HepG2 (cell line): ENCODE measurements around the gene UVSSA. TPM values are rescaled to one million over a fixed set of nuclear protein-coding genes. Genes with fewer than 3 reads are reported as not detected.

ENCODE experiments used
- ATAC-seq: fragments of 200-7000 bp; cut with Tn5 transposase; 3 replicates; pipeline ENCODE4 v1.9.1; 2020; ENCODE audit warnings: mild to moderate bottlenecking, moderate library complexity
- BruUV-seq: library from RNA; stranded (reverse); fragments of 400-500 nt; replicated peaks from 2 replicates; lab custom pipeline; 2021; lab: Mats Ljungman, UMichigan
- CTCF ChIA-PET: fragments of 300-600 bp; formaldehyde crosslinking; extraction: SDS; loops from one replicate; lab custom pipeline; 2021; ENCODE audit warnings: low total read pairs, inconsistent platforms, low intra/inter-chr PET ratio; lab: Yijun Ruan, JAX
- POLR2A ChIA-PET: fragments of 350-600 bp; sonication (Branson Sonifier 250); formaldehyde crosslinking; loops from one replicate; lab custom pipeline; 2020; ENCODE audit warnings: antibody characterized with exemption, inconsistent platforms; lab: Yijun Ruan, JAX
- DNase-seq: peaks from one replicate; pipeline ENCODE4 v3.0.0-alpha.2; 2015; ENCODE audit warnings: low spot score
- FAIRE-seq: peaks from 3 replicates; lab custom pipeline; 2011; peaks lifted over from hg19 to GRCh38; lab: Jason Lieb, UNC
- H2AFZ ChIP-seq: one replicate; pipeline ENCODE4 v1.6.1; 2011; ENCODE audit warnings: low read length, inconsistent platforms
- H3K27ac ChIP-seq: fragments of 300-600 bp; 3 replicates; pipeline ENCODE4 v1.8.0; 2011; ENCODE audit warnings: mixed run types, mild to moderate bottlenecking, mixed read lengths, low read length, inconsistent platforms; ENCODE audit not compliant: insufficient read depth; ENCODE audit errors: extremely low read length
- H3K27me3 ChIP-seq, 2 experiments: fragments of 200-600 bp in 1 of 2; 2 replicates in 1 of 2; 3 replicates in 1 of 2; pipeline versions ENCODE4 v1.6.0 to v1.8.0; 2011; ENCODE audit warnings: low read length in 2 of 2, mild to moderate bottlenecking in 2 of 2, moderate library complexity in 2 of 2, inconsistent platforms in 1 of 2; ENCODE audit not compliant: insufficient read depth in 2 of 2, control insufficient read depth in 1 of 2
- H3K36me3 ChIP-seq, 2 experiments: fragments of 200-600 bp in 1 of 2; replicated peaks in 1 of 2; 2 replicates in 1 of 2; 3 replicates in 1 of 2; pipeline versions ENCODE4 v1.5.1 to v1.8.0; 2011; ENCODE audit warnings: low read length in 2 of 2, inconsistent platforms in 1 of 2; ENCODE audit not compliant: insufficient read depth in 2 of 2, control insufficient read depth in 1 of 2
- H3K4me1 ChIP-seq: 2 replicates; pipeline ENCODE4 v1.5.1; 2012; ENCODE audit warnings: low read length, inconsistent platforms; ENCODE audit not compliant: insufficient read depth
- H3K4me2 ChIP-seq: 2 replicates; pipeline ENCODE4 v1.6.0; 2011; ENCODE audit warnings: low read depth, low read length, inconsistent platforms
- H3K4me3 ChIP-seq, 3 experiments: fragments of 200-600 bp in 1 of 3; sonication (generic), shearing (Covaris generic) in 1 of 3; replicated peaks in 1 of 3; 2 replicates each; pipeline ENCODE4 v1.5.1; 2011 to 2016; ENCODE audit warnings: low read length in 3 of 3, inconsistent platforms in 2 of 3, low read depth in 2 of 3, mild to moderate bottlenecking in 2 of 3, control low read depth in 1 of 3, mixed read lengths in 1 of 3; ENCODE audit not compliant: insufficient read depth in 1 of 3
- H3K79me2 ChIP-seq: one replicate; pipeline ENCODE4 v1.6.1; 2011; ENCODE audit warnings: low read length, inconsistent platforms; ENCODE audit not compliant: insufficient read depth
- H3K9ac ChIP-seq: 2 replicates; pipeline ENCODE4 v1.6.0; 2011; ENCODE audit warnings: mild to moderate bottlenecking, low read depth, low read length, inconsistent platforms; ENCODE audit not compliant: insufficient read depth
- H3K9me3 ChIP-seq: 2 replicates; pipeline ENCODE4 v1.5.1; 2012; ENCODE audit warnings: mild to moderate bottlenecking, low read length
- H4K20me1 ChIP-seq: 2 replicates; pipeline ENCODE4 v1.6.0; 2011; ENCODE audit warnings: inconsistent platforms, mild to moderate bottlenecking, low read length, moderate library complexity; ENCODE audit not compliant: insufficient read depth
- HDAC6 ChIP-seq: fragments of 200-600 bp; sonication (generic); IDR thresholded peaks from 2 replicates; pipeline ENCODE4 v1.7.0; 2017; ENCODE audit warnings: mild to moderate bottlenecking, antibody characterized with exemption, low read length, low read depth
- KAT2B ChIP-seq: fragments of 150-350 bp; IDR thresholded peaks from 2 replicates; pipeline ENCODE4 v1.6.1; 2014; ENCODE audit warnings: low read depth, low read length, borderline replicate concordance
- PBX3 ChIP-seq: sonication (generic); formaldehyde crosslinking; IDR thresholded peaks from 2 replicates; pipeline ENCODE4 v1.8.1; 2023; ENCODE audit warnings: missing genetic modification reagents, inconsistent platforms, borderline replicate concordance
- ZBTB10 ChIP-seq: sonication (generic); formaldehyde crosslinking; IDR thresholded peaks from 2 replicates; pipeline ENCODE4 v1.4.0; 2020; ENCODE audit warnings: missing genetic modification reagents, borderline replicate concordance
- ZMAT3 ChIP-seq: sonication (generic); formaldehyde crosslinking; conservative IDR thresholded peaks from 2 replicates; pipeline ENCODE4 v1.7.0; 2021; ENCODE audit warnings: missing genetic modification reagents
- ZNF20 ChIP-seq: sonication (generic); formaldehyde crosslinking; IDR thresholded peaks from 2 replicates; pipeline ENCODE4 v1.4.0; 2020; ENCODE audit warnings: mild to moderate bottlenecking, moderate library complexity, missing genetic modification reagents
- ZNF33A ChIP-seq: sonication (generic); formaldehyde crosslinking; IDR thresholded peaks from 2 replicates; pipeline ENCODE4 v1.5.1; 2020; ENCODE audit warnings: missing genetic modification reagents, mild to moderate bottlenecking, moderate library complexity, borderline replicate concordance
- ZNF33B ChIP-seq: sonication (generic); formaldehyde crosslinking; IDR thresholded peaks from 2 replicates; pipeline ENCODE4 v1.5.1; 2020; ENCODE audit warnings: mild to moderate bottlenecking, missing genetic modification reagents
- ZNF569 ChIP-seq: sonication (generic); formaldehyde crosslinking; IDR thresholded peaks from 2 replicates; pipeline ENCODE4 v1.5.0; 2020; ENCODE audit warnings: mild to moderate bottlenecking, missing genetic modification reagents, moderate library complexity, borderline replicate concordance
- ZNF740 ChIP-seq: sonication (generic); formaldehyde crosslinking; IDR thresholded peaks from 2 replicates; pipeline ENCODE4 v1.4.0; 2020; ENCODE audit warnings: missing genetic modification reagents
- WGBS: methylation state at CpG from one replicate; pipeline ENCODE4 v1.1.6; 2017; ENCODE audit warnings: low lambda C conversion rate; 5-methylcytosine and 5-hydroxymethylcytosine counted together
- in situ Hi-C: cut with HindIII; loops from 2 replicates; pipeline ENCODE4 v1.10.0; 2017; ENCODE audit warnings: low pct_unique_long_range_greater_than_20kb; ENCODE audit not compliant: extremely low pct_ligation_motif_present
- intact Hi-C: fragments of 100-400 bp; cut with micrococcal nuclease; formaldehyde crosslinking; loops from one replicate; pipeline ENCODE4 v1.10.0; 2022; ENCODE audit not compliant: unreplicated experiment
- polyA plus RNA-seq, 8 experiments: library from polyadenylated mRNA; depleted of rRNA in 3 of 8; stranded (reverse) in 7 of 8; unstranded in 1 of 8; fragments of >200 nt; fragmentation: Illumina TruSeq in 4 of 8; extraction: Trizol in 4 of 8; gene quantifications; 2 replicates each; pipeline versions ENCODE4 v1.2.1 to v1.2.3, GENCODE V29; 2011 to 2016; ENCODE audit warnings: low read depth in 4 of 8, missing spikeins in 1 of 8, mixed read lengths in 1 of 8; ENCODE audit not compliant: insufficient read depth in 1 of 8
- total RNA-seq, 5 experiments: library from RNA; depleted of rRNA; stranded (reverse); fragments of >200 nt; fragmentation: Illumina TruSeq; extraction: Trizol; gene quantifications; 2 replicates each; pipeline ENCODE4 v1.2.3, GENCODE V29; 2016; ENCODE audit warnings: low read depth in 1 of 5

The UVSSA gene
- total and polyA plus RNA-seq, 2 of the 13 experiments (the other 11 are each of a cell fraction or from before 2014, with no cell fraction given) = 4.6 to 8.4 TPM

- BruUV-seq = no TSS peak
- Histone ChIP-seq H3K4me3 (no peak overlapping the region), H2AFZ (no peak overlapping the region), H3K79me2 (no peaks in the 10 kb centered on the region), H3K27me3 (peaks cover 4 to 21% of the 10 kb centered on the region in 2 experiments), H3K4me2 (no peak overlapping the region), H4K20me1 (no peaks in the 10 kb centered on the region), H3K9ac (no peak overlapping the region), H3K27ac (no peak overlapping the region), H3K9me3 (no peaks in the 10 kb centered on the region), H3K4me1 (no peaks in the 10 kb centered on the region), H3K36me3 (no peaks in the 10 kb centered on the region)
- intact Hi-C loops (no loop called here), in situ Hi-C loops (no loop called here)
- no peak for FAIRE-seq
- 38% methylated on average over 26 of the region's 26 CpGs for WGBS
- TF ChIP-seq PBX3 (CRISPR knock-in tag) (no peak), ZNF20 (CRISPR knock-in tag) (no peak), ZNF569 (CRISPR knock-in tag) (no peak), ZBTB10 (no peak), ZNF33A (CRISPR knock-in tag) (no peak), ZMAT3 (no peak), ZNF740 (no peak), ZNF33B (no peak), HDAC6 (no peak), KAT2B (no peak)
- ChIA-PET POLR2A (no interaction called here), CTCF (no interaction called here)
- no peak for ATAC-seq
- DNase-seq = no peak
Measured at GRCh38 chr4:1405254-1405635, 58.2 kb downstream of the UVSSA start.
